GM12872 (cell line): ENCODE measurements around the gene PMVK.

Experiments used
- CTCF ChIP-seq: IDR thresholded peaks from 3 replicates; pipeline ENCODE4 v1.5.1; 2011; ENCODE audit warnings: low read depth, mild to moderate bottlenecking, low read length, moderate library complexity; ENCODE audit not compliant: insufficient read depth

The PMVK gene

GRCh38 chr1:154970631-154971340 lies 34.3 kb upstream of the PMVK start, which contains the start of gene SHC1:
SHC1 (minus strand) TSS chr1:154970747; CDS start chr1:154970526, 221 bp downstream.
- no peak for TF ChIP-seq CTCF

GRCh38 chr1:154969860-154970452 lies 33.4 kb upstream of the PMVK start:
- TF ChIP-seq CTCF, result no peak

- no peak for TF ChIP-seq CTCF
These were observed 32.7 kb upstream of the PMVK start for GRCh38 chr1:154969246-154969645.

- TF ChIP-seq CTCF, result no peak
These were observed 32.2 kb upstream of the PMVK start for GRCh38 chr1:154968731-154969130.

GRCh38 chr1:154967331-154967950 lies 30.9 kb upstream of the PMVK start:
- TF ChIP-seq CTCF, result no peak

GRCh38 chr1:154966111-154966510 lies 29.6 kb upstream of the PMVK start:
- no peak for TF ChIP-seq CTCF

- no peak for TF ChIP-seq CTCF
These were observed 27.8 kb upstream of the PMVK start for GRCh38 chr1:154964359-154964758.
